HEK293 (cell line): ENCODE results near the gene GUCA1A.

Source experiments
- ATF2 ChIP-seq: fragments of 450-650 bp; formaldehyde crosslinking; IDR thresholded peaks from 2 replicates; pipeline ENCODE4 v1.5.1; 2016; ENCODE audit warnings: missing biosample characterization, missing genetic modification characterization, low read depth
- CTCF ChIP-seq: fragments of 450-650 bp; formaldehyde crosslinking; IDR thresholded peaks from 2 replicates; pipeline ENCODE4 v1.5.1; 2016; ENCODE audit warnings: missing biosample characterization, missing genetic modification characterization
- MEIS1 ChIP-seq: sonication (generic); formaldehyde crosslinking; IDR thresholded peaks from 2 replicates; pipeline ENCODE4 v1.8.1; 2022; ENCODE audit warnings: missing genetic modification reagents, mild to moderate bottlenecking, borderline replicate concordance
- ZBTB1 ChIP-seq: fragments of 450-650 bp; formaldehyde crosslinking; IDR thresholded peaks from 2 replicates; pipeline ENCODE4 v1.5.1; 2016; ENCODE audit warnings: missing biosample characterization, missing genetic modification characterization
- ZNF138 ChIP-seq: fragments of 450-650 bp; formaldehyde crosslinking; IDR thresholded peaks from 2 replicates; pipeline ENCODE4 v1.5.1; 2016; ENCODE audit warnings: missing biosample characterization, missing genetic modification characterization, borderline replicate concordance
- ZNF335 ChIP-seq: fragments of 450-650 bp; formaldehyde crosslinking; conservative IDR thresholded peaks from 2 replicates; pipeline ENCODE4 v1.5.1; 2016; ENCODE audit warnings: missing biosample characterization, missing genetic modification characterization
- ZNF596 ChIP-seq: fragments of 450-650 bp; IDR thresholded peaks from 2 replicates; pipeline ENCODE4 v1.5.0; 2018; ENCODE audit warnings: missing biosample characterization, mild to moderate bottlenecking, missing genetic modification characterization, moderate library complexity
- ZNF76 ChIP-seq: fragments of 450-650 bp; formaldehyde crosslinking; IDR thresholded peaks from 2 replicates; pipeline ENCODE4; 2016; ENCODE audit warnings: low read depth, missing biosample characterization, missing genetic modification characterization, borderline replicate concordance
- ZNF830 ChIP-seq: fragments of 450-650 bp; IDR thresholded peaks from 2 replicates; pipeline ENCODE4 v1.5.0; 2018; ENCODE audit warnings: missing biosample characterization, missing genetic modification characterization, low read depth, mild to moderate bottlenecking, moderate library complexity
- ZSCAN16 ChIP-seq: fragments of 450-650 bp; formaldehyde crosslinking; IDR thresholded peaks from 2 replicates; pipeline ENCODE4 v1.5.1; 2016; ENCODE audit warnings: missing biosample characterization, missing genetic modification characterization

- no peak for TF ChIP-seq ZNF138 (tag by site-specific recombination)
- no peak for TF ChIP-seq ZNF830
- no peak for TF ChIP-seq ZNF335 (tag by site-specific recombination)
- TF ChIP-seq ZNF596: no peak
- no peak for TF ChIP-seq MEIS1 (CRISPR knock-in tag)
- TF ChIP-seq ZSCAN16 (tag by site-specific recombination): no peak
- TF ChIP-seq ZNF76 (tag by site-specific recombination): no peak
- TF ChIP-seq CTCF: no peak
- TF ChIP-seq ZBTB1 (tag by site-specific recombination): no peak
- no peak for TF ChIP-seq ATF2 (tag by site-specific recombination)
Observed at GRCh38 chr6:42190554-42191183, 17.5 kb downstream of the GUCA1A start.
